Adrenal gland (tissue), 12 donors: ENCODE results near the gene CCR3. TPM values are rescaled to one million over a fixed set of nuclear protein-coding genes. Genes with fewer than 3 reads are reported as not detected.

Source experiments
- DNase-seq, 7 donors: peaks; one replicate each; pipeline ENCODE4 v3.0.0-alpha.2; 2019 to 2020
- H3K27ac ChIP-seq, 5 donors: fragments of 200-600 bp; sonication (generic) in 4 of 5; 1 replicate in 3 of 5; 2 replicates in 2 of 5; pipeline versions ENCODE4 v1.5.1 to v1.8.0; 2016 to 2020; ENCODE audit warnings: mild to moderate bottlenecking in 1 of 5
- H3K27me3 ChIP-seq: fragments of 200-600 bp; 2 replicates; pipeline ENCODE4 v1.8.0; 2021
- H3K36me3 ChIP-seq, 2 donors: fragments of 200-600 bp; replicated peaks in 1 of 2; 1 replicate in 1 of 2; 2 replicates in 1 of 2; pipeline versions ENCODE4 v1.5.1 to v1.8.0; 2018 to 2022
- H3K4me1 ChIP-seq, 2 donors: fragments of 200-600 bp; replicated peaks in 1 of 2; 1 replicate in 1 of 2; 2 replicates in 1 of 2; pipeline versions ENCODE4 v1.5.1 to v1.8.0; 2018 to 2021
- H3K4me3 ChIP-seq, 4 donors: fragments of 200-600 bp; sonication (generic) in 3 of 4; one replicate each; pipeline ENCODE4 v1.5.1; 2016 to 2018
- H3K9me3 ChIP-seq, 3 donors: fragments of 200-600 bp; sonication (generic) in 1 of 3; replicated peaks in 1 of 3; 1 replicate in 2 of 3; 2 replicates in 1 of 3; pipeline versions ENCODE4 v1.5.1 to v1.8.0; 2016 to 2021
- CTCF ChIP-seq, 6 experiments: fragments of 450-650 bp in 4 of 6; fragments of 200-600 bp in 2 of 6; sonication (generic) in 1 of 6; IDR thresholded peaks; 1 replicate in 5 of 6; 2 replicates in 1 of 6; pipeline versions ENCODE4 v1.5.1 to v1.8.0; 2016 to 2021; ENCODE audit warnings: antibody characterized with exemption in 6 of 6, mild to moderate bottlenecking in 2 of 6, moderate library complexity in 1 of 6
- POLR2A ChIP-seq, 2 donors: fragments of 450-650 bp; IDR thresholded peaks; one replicate each; pipeline ENCODE4 v1.6.1; 2017; ENCODE audit warnings: antibody characterized with exemption in 2 of 2, mild to moderate bottlenecking in 2 of 2, moderate library complexity in 1 of 2
- WGBS, 4 donors: extraction: QIAGEN DNeasy Blood & Tissue Kit in 2 of 4; methylation state at CpG; one replicate each; pipeline versions ENCODE4 v1.1.5 to v1.1.7; 2013 to 2017; 5-methylcytosine and 5-hydroxymethylcytosine counted together
- intact Hi-C, 2 donors: fragments of 100-400 bp; cut with DNase I; formaldehyde crosslinking; loops; one replicate each; pipeline versions ENCODE4 v1.14.1 to v1.15.0; 2022 to 2023
- polyA plus RNA-seq, 3 donors: library from polyadenylated mRNA; stranded (reverse); fragments of 200-250 nt in 2 of 3; fragments of 350-450 nt in 1 of 3; fragmentation: Illumina TruSeq in 1 of 3; extraction: RNeasy Lipid Tissue Mini Kit (QIAGEN cat#74804) in 1 of 3; gene quantifications; one replicate each; pipeline ENCODE4 v1.2.3, GENCODE V29; 2013 to 2014
- total RNA-seq, 9 donors: library from RNA; depleted of rRNA in 4 of 9; stranded (reverse); fragments of >200 nt in 4 of 9; fragments of 120-200 nt in 1 of 9; fragmentation: NEBNext Ultra II Directional in 1 of 9; extraction: Animal tissue kit (Norgen Biotek cat#: 25700) in 1 of 9; gene quantifications; one replicate each; pipeline versions ENCODE4 v1.1.0 to v1.2.4, GENCODE V29; 2013 to 2023
- donor health status: healthy with polysubstance abuse.
- donor health status: Bipolar disorder and iron deficiency.
- donor health status: DM: yes; HTN: yes; CAD: no.
- donor health status: DM: no; HTN: no; CAD: no.
- donor health status: DM: no; HTN: no; CAD: no.
- donor health status: DM: yes; HTN: yes; CAD: no.

Gene CCR3
- total and polyA plus RNA-seq, 12 donors = 0.07 TPM; not detected in 11

GRCh38 chr3:46235425-46235824, 6.8 kb upstream of the CCR3 start:
- intact Hi-C loops = no loop called here
- TF ChIP-seq POLR2A (IDR thresholded peaks at IDR 0.05) (no peak), CTCF (IDR thresholded peaks at IDR 0.05) (no peak)
- H3K9me3 ChIP-seq = no peaks in the 10 kb centered on the region
- no peaks in the 10 kb centered on the region for H3K36me3 ChIP-seq
- no peak for DNase-seq
- peaks cover 4% of the 10 kb centered on the region for H3K27me3 ChIP-seq
- no peak overlapping the region for H3K27ac ChIP-seq
- WGBS, 4 donors = 63 to 77% (median 69%) methylated on average over 2 of the region's 2 CpGs
- no peak overlapping the region for H3K4me3 ChIP-seq
- H3K4me1 ChIP-seq = no peaks in the 10 kb centered on the region

- intact Hi-C loops = no loop called here
- Histone ChIP-seq H3K36me3 (no peaks in the 10 kb centered on the region), H3K27me3 (peaks cover 4% of the 10 kb centered on the region), H3K4me1 (no peaks in the 10 kb centered on the region), H3K9me3 (no peaks in the 10 kb centered on the region), H3K4me3 (no peak overlapping the region), H3K27ac (no peak overlapping the region)
- WGBS, 4 donors = 53 to 61% (median 58%) methylated on average over 5 of the region's 5 CpGs
- TF ChIP-seq CTCF (IDR thresholded peaks at IDR 0.05) (no peak), POLR2A (IDR thresholded peaks at IDR 0.05) (no peak)
- no peak for DNase-seq
These were observed 5.8 kb upstream of the CCR3 start for GRCh38 chr3:46236294-46237054.

- H3K4me3 ChIP-seq = no peak overlapping the region
- H3K27ac ChIP-seq = no peak overlapping the region
- no peaks in the 10 kb centered on the region for H3K4me1 ChIP-seq
- no peak for DNase-seq
- intact Hi-C loops = no loop called here
- no peaks in the 10 kb centered on the region for H3K36me3 ChIP-seq
- no peaks in the 10 kb centered on the region for H3K9me3 ChIP-seq
- peaks cover 4% of the 10 kb centered on the region for H3K27me3 ChIP-seq
- no peak for TF ChIP-seq CTCF (IDR thresholded peaks at IDR 0.05)
- no peak for TF ChIP-seq POLR2A (IDR thresholded peaks at IDR 0.05)
- WGBS, 4 donors = 74 to 89% (median 80%) methylated on average over 4 of the region's 4 CpGs
These were observed 3.9 kb upstream of the CCR3 start for GRCh38 chr3:46238386-46238785.

GRCh38 chr3:46239301-46239938, 2.8 kb upstream of the CCR3 start:
- no peaks in the 10 kb centered on the region for H3K4me1 ChIP-seq
- H3K27ac ChIP-seq = no peak overlapping the region
- no peak for DNase-seq
- H3K4me3 ChIP-seq = no peak overlapping the region
- no peaks in the 10 kb centered on the region for H3K9me3 ChIP-seq
- 68 to 74% (median 71%) methylated on average over 3 of the region's 3 CpGs for WGBS, 4 donors
- H3K36me3 ChIP-seq = no peaks in the 10 kb centered on the region
- H3K27me3 ChIP-seq = peaks cover 4% of the 10 kb centered on the region
- intact Hi-C loops = no loop called here
- no peak for TF ChIP-seq POLR2A (IDR thresholded peaks at IDR 0.05)
- no peak for TF ChIP-seq CTCF (IDR thresholded peaks at IDR 0.05)
